Measurements from ENCODE around the gene PRICKLE4.

The PRICKLE4 gene, protein sequence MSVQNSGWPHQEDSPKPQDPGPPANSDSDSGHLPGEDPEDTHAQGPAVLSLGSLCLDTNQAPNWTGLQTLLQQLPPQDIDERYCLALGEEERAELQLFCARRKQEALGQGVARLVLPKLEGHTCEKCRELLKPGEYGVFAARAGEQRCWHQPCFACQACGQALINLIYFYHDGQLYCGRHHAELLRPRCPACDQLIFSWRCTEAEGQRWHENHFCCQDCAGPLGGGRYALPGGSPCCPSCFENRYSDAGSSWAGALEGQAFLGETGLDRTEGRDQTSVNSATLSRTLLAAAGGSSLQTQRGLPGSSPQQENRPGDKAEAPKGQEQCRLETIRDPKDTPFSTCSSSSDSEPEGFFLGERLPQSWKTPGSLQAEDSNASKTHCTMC

DNA sequence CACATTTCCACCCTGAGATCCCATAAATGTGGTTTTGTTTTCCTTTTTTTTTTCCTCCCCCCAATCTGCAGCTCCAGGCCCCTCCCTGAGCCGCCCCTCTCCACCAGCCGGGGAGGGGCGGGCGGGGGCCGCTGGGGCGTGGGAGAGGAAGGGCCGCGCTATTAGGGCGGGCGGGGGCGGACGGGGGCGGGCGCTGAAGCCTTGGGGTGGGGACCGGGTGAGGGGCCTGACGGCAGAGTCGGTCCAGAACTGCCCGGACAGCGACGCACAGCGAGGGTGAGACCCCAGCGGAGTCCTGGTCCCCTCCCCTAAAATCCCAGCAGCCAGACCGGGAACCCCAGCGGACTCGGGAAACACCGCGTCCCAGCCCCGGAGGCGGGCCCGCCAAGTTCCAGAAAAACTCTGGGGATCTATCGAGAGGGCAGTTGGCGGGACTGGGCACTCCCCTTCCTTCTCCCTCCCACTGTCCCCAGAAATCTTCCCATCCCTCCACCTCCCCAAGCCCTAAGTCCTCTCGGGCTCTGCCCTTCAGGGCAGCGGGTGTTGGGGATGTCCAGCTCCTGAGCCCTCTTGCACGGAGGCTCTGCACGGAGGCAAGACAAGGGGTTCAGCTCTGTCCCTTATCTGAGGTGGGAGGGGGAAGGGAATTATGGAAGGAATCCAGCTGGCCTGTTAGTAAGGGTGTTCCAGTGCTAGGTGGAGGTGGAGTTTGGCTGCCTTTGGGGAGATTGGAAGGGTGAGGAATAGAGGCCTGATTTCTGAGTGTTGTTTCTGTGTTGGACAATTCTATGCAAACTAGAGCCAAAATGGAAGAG lies at the start of gene PRICKLE4:
Gene PRICKLE4, plus strand, starts transcription at position 232 of the 815 bp plus-strand sequence. CDS start 2,692 bp downstream, outside the sequence.
- DNase-seq: no peak

DNA sequence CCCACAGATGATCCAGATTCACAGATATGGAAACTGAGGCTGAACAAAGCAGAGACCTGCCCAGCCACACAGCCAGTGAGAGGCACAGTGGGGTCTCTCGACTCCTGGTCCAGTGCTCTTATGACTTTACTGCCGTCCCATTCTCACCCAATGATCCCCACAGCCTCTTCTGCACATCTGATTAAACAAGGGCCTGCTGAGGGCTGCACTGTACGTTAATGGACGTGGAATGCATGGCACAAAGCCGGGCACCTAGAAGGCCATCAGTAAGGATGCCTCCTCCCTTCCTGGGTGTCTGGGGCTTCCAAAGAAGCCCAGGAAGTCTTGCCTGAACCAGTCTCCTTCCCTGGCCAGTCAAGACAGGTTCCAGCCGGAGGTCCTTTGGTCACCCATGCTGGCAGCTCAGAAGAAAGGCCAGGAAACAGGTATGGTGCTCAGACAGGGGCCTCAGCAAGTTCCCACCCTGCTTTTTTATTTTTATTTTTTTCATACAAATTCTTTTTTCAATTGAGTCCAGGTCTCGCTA lies 49.0 kb upstream of the PRICKLE4 start:
- DNase-seq: no peak

DNA sequence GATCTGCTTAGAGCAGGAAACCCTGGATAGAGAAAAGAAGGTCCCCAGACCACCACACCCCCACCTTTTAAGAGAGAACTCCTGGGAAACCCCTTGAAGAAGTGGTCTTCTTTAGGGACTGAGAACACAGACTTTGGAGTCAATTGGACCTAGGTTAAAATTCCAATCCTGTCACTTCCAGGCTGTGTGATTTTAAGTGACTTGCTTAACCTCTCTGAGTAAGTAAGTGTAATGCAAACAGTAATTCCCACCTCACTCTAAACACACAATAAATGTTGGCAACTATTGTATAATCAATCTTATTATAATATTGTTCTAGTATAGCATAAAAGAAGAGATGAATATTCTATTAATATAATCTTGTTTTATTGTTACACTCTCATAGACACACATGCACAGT lies 48.4 kb upstream of the PRICKLE4 start:
- no peak for DNase-seq

DNA sequence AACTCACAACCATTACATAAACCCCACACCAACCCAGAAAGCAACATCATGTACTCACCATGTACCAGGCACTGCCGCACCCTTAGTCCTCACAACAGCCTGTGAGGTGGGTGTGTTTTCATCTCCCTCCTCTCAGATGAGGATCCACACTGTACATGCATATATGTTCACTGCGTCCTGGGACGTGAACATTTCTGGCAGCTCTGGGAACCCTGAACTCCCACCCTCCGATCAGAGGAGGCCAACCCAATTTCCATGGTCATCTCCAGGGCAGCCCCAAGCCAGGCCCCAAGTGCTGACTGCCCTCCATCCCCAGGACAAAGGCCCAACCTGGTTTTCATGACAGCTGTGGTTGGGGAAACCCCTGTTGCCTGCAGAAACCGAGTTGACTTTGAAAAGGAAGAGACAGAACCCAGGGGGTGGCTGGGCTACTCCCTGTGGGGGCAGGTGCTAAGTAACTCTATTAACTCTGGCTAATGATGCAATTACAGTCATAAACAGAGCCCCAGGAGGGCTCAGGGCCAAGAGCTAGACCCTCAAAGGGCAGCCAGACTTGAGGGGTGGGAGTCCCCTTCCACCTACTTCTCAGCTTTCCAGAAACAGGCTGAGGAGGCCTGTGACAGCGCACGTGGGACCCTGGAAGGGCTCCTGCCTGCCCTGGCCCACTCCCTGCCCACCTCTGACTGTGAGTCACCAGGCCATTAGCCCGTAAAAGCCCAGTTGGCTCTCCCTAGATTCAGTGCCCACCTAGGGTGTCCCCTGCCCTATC lies 47.8 kb upstream of the PRICKLE4 start:
- DNase-seq: no peak

DNA sequence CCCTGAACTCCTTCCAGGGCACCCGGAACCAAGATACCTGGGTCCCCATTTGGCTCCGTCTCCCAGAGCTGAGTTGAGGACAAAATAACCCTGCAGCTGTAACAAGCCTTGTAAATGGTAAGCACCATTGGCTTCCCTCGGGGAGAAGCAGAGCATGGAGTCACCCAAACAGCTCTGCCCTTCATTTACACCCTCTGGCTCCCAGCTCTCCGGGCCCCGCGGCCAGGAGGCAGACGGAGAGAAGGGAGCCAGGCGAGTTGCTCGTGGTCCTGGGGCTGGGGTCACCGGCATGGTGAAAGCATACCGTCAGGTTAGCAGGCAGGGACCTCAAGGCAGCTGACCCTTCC lies 47.2 kb upstream of the PRICKLE4 start:
- no peak for DNase-seq

DNA sequence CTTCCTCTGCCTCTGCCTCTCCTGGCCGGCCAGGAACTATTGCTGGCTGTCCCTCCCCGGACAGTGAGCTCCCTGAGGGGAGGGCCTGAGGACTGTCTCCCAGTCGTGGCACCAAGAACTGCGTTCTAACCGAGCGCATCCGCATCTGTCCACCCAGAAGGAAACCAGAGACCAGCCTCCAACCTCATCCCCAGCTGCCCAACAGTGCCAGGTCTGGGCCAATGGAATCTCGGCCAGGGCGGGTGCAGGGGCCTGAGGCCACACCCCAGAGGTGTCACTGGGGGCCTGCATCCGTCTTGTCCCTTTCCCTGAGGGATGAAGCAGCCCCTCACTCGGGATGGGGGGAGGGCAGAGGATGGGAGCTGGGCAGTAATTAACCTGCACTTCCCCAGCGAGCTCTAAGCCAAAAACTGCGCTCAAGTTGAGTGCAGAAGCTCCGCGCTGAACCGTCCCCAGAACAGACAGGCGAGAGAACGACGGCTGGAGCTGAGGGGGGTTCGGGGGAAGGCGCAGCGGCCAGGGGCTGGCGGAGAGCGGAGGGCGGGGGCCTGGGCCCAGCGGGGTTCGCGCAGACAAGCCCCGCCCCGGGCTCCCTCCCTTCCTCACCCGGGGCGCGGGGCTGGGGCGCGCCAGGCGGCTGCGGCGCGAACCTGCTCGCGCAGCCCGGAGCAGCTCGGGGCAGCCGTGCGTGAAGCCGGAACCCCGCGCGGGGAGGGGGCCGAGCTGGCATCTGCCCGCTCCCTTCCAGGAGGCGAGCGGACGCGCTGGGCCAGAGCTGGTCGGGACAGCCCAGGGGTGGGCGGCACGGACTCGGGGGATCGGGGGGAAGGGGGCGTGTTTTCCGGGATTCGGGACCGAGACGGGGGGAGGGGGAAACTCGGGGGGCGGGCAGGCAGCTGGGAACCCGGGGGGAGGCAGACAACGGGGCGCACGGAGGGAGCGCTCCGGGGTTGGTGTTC lies 46.6 kb upstream of the PRICKLE4 start:
- DNase-seq: peak; percentile 35 to 57

DNA sequence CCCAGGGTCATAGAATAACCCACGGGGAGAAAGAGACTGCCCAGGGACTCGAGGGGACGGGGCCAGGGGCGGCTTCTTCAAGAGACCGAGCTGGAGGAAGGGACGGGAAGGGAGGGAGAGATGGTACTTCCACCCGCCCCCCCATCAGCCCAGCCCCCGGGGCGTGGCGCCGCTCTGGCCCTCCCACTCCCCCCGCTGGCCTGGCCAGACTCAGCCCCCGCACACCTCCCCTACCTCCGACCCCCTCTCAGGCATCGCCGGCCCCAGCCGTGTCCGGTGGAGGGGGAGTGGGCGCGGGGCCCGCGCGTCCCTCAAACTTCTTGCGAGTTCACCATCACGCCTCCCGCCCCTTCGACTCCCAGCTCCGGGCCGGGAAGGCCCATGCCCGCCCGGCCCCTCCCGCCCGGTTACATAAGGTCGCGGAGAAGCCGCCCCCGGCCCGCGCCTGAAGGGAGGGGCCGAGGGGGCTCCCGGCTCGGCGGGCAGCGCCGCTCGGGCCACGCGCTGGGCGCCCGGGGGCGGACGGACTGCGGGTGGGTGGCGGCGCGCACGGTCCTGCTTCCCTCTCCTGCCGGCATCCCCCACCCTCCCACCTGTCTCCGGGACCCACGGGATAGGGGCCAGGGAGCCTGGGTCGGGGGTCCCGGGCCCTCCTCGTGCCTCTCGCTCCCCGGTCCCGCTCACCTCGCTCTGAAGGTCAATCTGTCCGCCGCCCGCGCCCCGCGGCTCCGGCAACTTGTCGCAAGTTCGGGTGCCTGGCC lies 45.7 kb upstream of the PRICKLE4 start:
- peak in 1 of 2 experiments; percentile 49 for DNase-seq

DNA sequence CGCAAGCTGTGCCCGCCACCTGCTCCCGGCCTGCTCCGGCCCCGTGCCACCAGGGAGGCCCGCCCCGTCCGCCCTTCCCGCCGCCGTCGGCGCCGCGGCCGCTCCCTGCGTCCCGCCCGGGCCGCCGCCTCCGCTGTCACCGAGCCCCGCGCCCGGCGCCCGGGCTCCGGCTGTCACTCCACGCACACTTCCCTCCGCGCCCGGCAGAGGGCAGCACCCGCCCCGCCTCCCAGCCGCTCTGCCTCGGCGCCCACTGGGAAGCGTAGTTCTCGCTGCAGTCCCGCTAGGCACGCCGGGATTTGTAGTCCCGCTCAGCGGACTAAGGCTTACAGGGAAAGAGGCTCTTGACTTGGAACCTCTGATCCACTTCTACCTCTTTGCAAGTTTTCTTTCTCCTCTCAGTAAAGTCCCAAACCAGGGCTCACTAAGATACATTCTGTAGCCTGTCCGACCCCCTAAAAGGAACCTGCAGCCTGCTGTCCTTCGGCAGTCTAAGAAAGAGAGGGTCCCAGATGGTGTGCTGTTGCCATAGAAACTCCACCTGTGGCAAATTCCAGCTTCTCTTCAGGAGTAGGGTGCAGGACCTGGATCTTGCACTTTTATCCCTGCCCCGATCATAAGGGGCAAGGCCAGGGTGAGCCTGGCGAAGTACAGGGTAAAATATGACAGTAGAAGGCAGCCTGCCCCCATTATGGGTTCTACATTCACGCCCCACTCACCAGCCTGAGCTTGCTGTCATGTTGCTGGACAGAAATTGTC lies 45.0 kb upstream of the PRICKLE4 start, which contains the start of gene TFEB:
Gene TFEB, minus strand, starts transcription at position 182 of the 759 bp plus-strand sequence. CDS start 44,395 bp downstream, outside the sequence.
- peak; percentile 79 to 87 for DNase-seq

DNA sequence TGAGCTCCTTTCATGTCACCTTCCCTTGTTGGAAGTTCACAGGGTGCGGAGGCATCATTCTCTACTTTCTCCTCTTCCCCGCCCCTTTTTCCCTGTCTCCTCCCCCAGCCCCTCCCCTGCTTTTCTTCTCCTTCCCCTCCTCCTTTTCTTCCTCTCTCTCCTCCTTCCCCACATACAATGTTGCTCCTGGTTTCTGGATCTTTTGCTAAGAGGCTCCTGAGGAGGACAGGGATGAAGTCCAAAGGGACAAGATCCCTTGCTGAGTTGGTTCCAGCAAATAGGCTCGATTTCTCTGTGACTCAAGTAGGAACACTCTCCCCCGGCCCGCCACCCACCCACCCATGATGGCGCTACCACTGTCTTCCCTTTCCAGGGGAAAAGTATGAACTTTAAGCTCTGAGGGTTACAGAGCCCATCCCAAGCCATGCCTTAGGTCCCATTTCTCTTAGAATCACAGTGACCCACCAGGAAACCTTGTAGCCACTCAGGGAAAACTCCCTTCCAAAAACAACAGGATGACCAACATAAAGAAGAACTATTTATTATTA lies 44.3 kb upstream of the PRICKLE4 start:
- DNase-seq: no peak

DNA sequence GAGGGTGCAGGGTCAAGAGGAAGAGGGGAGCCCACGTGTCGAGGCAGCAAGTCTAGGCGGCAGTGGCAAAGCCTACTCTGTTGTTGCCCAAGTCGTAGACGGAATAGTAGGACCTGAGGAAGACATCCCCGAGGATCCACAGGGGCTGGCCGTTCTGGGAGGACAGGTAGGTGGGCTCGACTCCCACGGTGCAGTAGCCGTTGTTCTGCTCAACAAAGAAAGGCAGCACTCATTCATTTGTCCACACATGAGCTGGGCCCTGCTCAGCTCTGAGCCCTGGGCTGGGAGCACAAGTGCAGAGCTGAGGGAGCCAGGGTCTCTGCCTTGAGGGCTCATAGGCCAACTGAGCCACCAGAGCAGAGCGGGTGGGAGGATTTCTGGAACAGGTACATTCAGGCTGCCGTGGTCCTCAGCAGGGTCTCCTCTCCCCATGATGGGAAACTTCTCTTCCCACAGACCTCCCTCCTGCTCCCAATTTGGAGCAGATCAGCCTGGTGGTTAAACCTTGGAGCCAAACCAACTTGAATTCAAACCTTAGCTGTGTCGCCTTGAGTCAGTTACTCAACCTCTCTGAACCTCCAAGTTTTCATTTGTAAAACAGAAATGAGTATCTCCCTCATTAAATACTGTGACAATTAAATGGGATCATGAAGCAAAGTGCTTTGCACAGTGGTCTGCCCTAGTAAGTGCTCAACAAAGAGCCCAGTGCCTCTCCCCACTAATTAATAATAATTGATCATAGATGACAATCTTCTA lies 43.6 kb upstream of the PRICKLE4 start:
- DNase-seq: no peak

DNA sequence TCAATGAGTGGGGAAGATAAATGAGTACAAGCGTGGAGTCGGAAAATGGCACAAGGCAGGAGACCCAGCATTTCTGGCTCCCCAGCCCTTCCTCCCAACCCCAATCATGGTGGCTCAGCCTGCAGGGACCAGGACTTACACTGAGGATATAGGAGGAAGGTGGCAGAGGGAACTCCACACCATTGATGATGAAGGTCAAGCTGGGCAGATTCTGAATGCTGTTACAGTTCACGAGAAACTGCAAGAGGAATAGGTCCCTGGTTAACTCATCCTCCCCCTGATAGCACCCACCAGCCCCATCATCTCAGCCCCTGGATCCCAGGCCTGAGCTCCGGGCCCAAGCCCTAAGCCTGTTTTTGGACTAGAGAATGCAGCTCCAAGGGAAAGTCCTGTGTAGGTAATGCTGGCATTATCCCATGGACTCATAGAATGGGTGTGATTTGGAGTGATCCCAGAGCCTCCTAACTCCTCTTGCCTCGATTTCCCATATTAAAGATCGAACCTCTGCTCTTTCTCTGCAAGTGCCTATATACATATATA lies 42.9 kb upstream of the PRICKLE4 start:
- DNase-seq: no peak

DNA sequence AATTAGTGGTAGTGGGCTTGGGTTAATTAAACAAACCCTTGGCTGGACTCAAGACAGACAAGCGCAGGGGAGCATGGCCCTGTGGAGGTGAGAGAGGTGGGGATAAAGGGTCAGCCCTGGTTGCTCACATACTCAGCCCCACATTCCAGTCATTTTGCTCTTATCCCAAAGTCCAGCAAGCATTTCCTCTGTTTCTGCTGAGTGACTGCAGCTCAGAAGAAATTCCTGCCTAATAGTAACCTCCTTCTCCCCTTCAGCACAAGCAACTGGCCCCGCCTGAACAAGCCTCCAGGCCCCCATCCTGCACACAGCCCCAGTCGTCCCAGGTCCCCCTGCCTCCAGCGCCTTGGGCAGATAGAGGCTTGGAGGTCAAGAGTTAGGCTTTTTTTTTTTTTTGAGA lies 41.5 kb upstream of the PRICKLE4 start:
- DNase-seq: no peak

DNA sequence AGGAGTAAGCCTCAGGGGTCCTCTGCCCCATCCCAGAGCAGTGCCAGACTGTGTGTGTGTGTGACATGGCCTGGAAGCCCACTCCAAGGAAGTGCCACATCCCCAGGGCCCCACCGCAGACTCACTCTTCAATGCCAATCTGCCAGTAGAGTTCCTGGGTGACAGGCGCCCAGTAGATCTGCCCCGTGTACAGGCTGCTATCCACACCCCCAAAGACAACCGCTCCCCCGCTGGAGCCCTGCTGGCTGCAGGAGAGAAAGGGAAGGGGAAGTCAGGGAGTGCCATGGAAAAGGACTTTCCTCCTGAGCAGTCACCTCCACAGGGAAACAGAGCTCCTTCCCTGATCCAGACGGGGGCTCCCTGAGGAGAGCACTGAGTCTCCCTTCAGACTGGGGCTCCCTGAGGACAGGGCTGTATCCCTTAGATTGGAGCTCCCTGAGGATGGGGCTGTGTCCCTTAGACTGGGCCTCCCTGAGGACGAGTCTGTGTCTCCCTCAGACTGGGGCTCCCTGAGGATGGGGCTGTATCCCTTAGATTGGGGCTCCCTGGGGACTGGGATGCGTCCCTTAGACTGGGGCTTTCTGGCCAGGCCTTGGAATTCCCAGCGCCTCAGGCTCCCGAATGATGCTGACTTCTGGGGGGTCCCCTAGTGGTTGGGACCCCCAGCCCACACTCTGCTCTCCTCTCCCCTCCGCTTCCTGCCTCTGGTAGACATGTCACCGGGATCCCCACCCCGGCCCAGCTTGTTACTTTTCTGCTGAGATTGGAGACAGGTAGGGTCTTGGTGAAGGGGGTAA lies 40.0 kb upstream of the PRICKLE4 start:
- no peak for DNase-seq

DNA sequence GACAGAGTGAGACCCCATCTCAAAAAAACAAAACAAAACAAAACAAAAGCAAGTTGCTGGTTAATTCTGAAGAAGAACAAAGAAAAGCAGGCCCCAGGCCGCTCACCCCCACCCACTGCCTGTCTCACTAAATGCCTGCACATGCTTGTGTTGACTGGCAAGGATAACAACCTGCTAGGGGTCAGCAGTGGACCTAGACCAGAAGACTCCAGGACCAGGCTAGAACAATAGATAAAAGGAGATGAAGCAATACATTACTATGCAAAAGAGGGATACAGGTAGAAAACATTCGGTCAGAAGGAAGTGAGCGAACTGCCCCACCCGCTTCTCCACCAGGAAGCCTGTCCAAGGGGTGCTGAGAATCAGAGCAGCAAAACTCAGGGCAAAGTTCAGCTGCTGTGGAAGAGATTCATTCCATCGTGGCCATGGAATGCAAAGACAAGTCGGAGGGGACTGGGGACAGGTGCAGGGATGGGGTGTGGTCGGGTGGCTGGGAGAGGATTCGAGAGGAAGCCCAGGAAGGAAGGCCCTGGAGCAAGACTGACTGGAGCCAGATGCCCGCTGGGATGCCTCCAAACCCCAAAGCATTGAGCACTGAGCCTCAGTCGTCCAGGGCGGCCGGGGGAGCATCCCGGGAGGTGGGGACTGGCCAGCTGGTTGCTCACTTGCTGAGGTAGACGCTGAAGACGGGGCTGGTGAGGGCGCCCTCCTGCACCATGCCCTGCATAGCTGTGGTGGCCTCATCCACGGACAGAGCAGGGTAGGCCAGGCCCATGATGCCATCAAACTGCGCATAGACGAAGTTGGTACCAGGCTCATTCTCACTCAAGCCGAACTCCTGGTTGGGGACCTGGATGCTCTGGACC lies 38.7 kb upstream of the PRICKLE4 start:
- DNase-seq: no peak

DNA sequence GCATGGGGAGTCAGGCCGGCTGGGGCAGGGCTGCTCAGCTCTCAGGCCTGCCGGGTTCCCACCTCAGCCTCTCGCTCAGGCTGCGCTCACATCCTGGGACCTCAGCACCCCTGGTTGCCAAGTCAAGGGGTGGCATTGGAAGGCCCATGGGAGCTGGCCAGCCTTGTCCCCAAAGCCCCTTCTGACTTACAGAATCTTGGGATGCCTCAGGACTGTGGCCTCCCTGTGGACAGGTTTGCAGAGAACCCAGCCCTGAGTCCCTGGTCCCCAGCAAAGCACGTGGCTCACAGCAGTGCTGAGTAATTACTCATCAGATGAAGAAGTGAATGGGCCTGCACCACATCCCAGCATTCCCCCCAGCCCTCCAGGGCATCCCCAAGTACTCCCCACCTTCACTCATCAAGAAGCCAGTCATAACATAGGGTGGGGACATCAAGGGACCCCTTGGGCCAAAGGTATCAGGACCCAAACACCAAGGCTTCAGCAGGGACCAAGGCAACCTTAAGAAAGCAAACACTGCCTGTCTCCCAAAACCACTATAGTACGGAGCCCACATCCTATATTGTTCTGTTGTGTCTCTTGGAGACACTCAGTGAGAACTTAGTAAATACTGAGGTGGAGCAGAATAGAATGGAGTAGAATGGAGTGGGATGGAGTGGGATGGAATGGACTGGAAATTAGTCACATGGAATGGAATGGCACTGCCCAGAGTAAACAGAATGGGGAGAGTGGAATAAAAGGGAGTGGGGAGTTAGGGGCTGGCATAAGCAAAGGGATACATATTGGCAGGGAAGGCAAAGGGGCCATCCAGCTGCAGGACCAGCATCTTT lies 37.0 kb upstream of the PRICKLE4 start:
- no peak for DNase-seq

DNA sequence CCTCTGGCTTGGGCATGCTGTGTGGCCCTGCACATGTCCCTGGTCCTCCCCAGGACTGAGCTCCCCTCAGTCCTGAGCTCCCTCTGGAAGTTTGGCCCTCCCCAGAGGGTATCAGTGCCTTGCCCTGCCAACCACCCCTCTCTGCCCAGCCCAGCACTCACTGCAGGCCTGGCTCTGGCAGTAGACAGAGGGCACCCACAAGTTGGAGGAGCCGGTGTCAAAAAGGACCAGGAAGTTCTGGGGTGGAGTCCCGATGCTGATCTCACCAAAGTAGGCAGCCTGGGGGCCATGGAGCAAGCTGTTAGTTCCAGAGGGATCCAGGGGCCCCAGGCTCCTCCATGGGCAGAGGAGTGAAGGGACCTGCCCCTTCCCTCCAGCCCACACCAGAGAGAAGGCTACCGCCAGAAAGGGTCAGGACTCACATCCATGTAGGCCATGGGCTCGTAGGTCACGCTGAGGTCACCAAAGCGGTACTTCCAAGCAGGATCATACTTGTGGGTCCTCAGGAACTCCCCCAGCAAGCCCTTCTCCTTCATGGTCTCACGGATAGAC lies 36.3 kb upstream of the PRICKLE4 start:
- no peak for DNase-seq
